ENCODE data around the gene NOTCH1.

The NOTCH1 gene

DNA sequence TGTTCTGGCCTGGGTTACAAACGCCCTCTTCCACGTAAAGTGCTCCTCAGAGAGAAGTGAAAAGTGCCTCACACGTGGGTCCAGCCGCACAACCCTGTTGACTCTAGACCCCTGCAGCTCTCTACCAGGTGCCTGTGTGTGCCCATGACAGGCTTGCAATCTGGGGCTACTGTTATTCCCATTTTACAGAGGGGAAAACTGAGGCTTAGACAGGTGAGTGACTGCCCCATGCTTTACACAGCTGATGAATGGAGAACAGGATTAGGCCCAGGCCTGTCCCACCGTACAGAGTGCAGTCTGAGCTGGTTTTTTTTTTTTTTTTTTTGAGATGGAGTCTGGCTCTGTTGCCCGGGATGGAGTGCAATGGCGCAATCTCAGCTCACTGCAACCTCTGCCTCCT lies 100.0 kb downstream of the NOTCH1 start:
- DNase-seq (ENCODE audit: extremely low read depth, low read depth) = no peak
- TF ChIP-seq, protein P1, sequence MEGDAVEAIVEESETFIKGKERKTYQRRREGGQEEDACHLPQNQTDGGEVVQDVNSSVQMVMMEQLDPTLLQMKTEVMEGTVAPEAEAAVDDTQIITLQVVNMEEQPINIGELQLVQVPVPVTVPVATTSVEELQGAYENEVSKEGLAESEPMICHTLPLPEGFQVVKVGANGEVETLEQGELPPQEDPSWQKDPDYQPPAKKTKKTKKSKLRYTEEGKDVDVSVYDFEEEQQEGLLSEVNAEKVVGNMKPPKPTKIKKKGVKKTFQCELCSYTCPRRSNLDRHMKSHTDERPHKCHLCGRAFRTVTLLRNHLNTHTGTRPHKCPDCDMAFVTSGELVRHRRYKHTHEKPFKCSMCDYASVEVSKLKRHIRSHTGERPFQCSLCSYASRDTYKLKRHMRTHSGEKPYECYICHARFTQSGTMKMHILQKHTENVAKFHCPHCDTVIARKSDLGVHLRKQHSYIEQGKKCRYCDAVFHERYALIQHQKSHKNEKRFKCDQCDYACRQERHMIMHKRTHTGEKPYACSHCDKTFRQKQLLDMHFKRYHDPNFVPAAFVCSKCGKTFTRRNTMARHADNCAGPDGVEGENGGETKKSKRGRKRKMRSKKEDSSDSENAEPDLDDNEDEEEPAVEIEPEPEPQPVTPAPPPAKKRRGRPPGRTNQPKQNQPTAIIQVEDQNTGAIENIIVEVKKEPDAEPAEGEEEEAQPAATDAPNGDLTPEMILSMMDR (IDR thresholded peaks at IDR 0.05; ENCODE audit: low read depth, low read length, missing control alignments) = no peak
- no peak overlapping the region for H3K4me3 ChIP-seq (replicated peaks; ENCODE audit: low read depth, low read length)

All from HFF-Myc (cell line).